Esophagus squamous epithelium (tissue), 4 donors: ENCODE measurements around the gene TRAPPC10.

Experiments used
- POLR2A ChIP-seq, 4 donors: fragments of 450-650 bp; IDR thresholded peaks; one replicate each; pipeline ENCODE4 v1.6.1; 2017; ENCODE audit warnings: antibody characterized with exemption in 4 of 4, mild to moderate bottlenecking in 4 of 4, moderate library complexity in 3 of 4
- TF ChIP-seq, protein P1 (sequence below), 6 experiments: fragments of 450-650 bp in 4 of 6; fragments of 200-600 bp in 2 of 6; sonication (generic) in 2 of 6; IDR thresholded peaks; one replicate each; pipeline ENCODE4 v1.5.1; 2016 to 2019; ENCODE audit warnings: antibody characterized with exemption in 6 of 6, mild to moderate bottlenecking in 4 of 6, moderate library complexity in 4 of 6

DNA sequence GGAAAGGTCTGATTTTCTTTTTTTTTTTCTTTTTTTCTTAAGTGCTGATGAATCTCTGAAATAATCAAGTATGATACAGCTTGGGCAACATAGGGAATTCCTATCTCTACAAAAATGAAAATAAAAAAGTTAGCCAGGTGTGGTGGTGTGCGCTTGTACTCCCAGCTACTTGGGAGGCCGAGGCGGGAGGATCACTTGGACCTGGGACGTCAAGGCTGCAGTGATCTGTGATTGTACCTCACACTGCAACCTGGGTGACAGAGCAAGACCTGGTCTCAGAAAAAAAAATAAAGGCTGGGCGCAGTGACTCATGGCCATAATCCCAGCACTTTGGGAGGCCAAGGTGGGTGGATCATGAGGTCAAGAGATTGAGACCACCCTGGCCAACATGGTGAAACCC is 6.0 kb downstream of the TRAPPC10 start:
- TF ChIP-seq, protein P1, sequence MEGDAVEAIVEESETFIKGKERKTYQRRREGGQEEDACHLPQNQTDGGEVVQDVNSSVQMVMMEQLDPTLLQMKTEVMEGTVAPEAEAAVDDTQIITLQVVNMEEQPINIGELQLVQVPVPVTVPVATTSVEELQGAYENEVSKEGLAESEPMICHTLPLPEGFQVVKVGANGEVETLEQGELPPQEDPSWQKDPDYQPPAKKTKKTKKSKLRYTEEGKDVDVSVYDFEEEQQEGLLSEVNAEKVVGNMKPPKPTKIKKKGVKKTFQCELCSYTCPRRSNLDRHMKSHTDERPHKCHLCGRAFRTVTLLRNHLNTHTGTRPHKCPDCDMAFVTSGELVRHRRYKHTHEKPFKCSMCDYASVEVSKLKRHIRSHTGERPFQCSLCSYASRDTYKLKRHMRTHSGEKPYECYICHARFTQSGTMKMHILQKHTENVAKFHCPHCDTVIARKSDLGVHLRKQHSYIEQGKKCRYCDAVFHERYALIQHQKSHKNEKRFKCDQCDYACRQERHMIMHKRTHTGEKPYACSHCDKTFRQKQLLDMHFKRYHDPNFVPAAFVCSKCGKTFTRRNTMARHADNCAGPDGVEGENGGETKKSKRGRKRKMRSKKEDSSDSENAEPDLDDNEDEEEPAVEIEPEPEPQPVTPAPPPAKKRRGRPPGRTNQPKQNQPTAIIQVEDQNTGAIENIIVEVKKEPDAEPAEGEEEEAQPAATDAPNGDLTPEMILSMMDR (IDR thresholded peaks at IDR 0.05): no peak
- no peak for TF ChIP-seq POLR2A (IDR thresholded peaks at IDR 0.05)
